Breast epithelium (tissue), 3 donors: ENCODE data around the gene ASB16.

Experiments
- CTCF ChIP-seq, 3 donors: fragments of 450-650 bp; IDR thresholded peaks; one replicate each; pipeline ENCODE4 v1.5.1; 2016 to 2017; ENCODE audit warnings: antibody characterized with exemption in 3 of 3, mild to moderate bottlenecking in 3 of 3, moderate library complexity in 3 of 3
- POLR2A ChIP-seq: fragments of 450-650 bp; IDR thresholded peaks from one replicate; pipeline ENCODE4 v1.6.1; 2016; ENCODE audit warnings: antibody characterized with exemption, mild to moderate bottlenecking, moderate library complexity
- POLR2AphosphoS5 ChIP-seq, 3 donors: sonication (generic); formaldehyde crosslinking; IDR thresholded peaks; one replicate each; pipeline ENCODE4 v1.6.1; 2017; ENCODE audit warnings: antibody characterized with exemption in 3 of 3

- TF ChIP-seq CTCF (IDR thresholded peaks at IDR 0.05) (no peak), POLR2AphosphoS5 (IDR thresholded peaks at IDR 0.05) (no peak), POLR2A (no peak)
Observed at GRCh38 chr17:44191941-44192496, 21.5 kb downstream of the ASB16 start.
